Measurements from ENCODE around the gene ADCY5. TPM values are rescaled to one million over a fixed set of nuclear protein-coding genes. Genes with fewer than 3 reads are reported as not detected.

ADCY5 gene
- total and polyA plus RNA-seq, 2 donors (not counting 1 experiment from before 2014, with no cell fraction given): not detected

GRCh38 chr3:123275691-123276090, 173.2 kb downstream of the ADCY5 start:
- H3K4me1 ChIP-seq (ENCODE audit: control insufficient read depth in 2 of 2, insufficient read depth in 2 of 2, low read length in 2 of 2): no peaks in the 10 kb centered on the region
- DNase-seq (no peak), ATAC-seq (ENCODE audit: low read depth) (no peak)
- ChIA-PET POLR2A (no interaction called here), CTCF (no interaction called here)
- TF ChIP-seq, protein P1, sequence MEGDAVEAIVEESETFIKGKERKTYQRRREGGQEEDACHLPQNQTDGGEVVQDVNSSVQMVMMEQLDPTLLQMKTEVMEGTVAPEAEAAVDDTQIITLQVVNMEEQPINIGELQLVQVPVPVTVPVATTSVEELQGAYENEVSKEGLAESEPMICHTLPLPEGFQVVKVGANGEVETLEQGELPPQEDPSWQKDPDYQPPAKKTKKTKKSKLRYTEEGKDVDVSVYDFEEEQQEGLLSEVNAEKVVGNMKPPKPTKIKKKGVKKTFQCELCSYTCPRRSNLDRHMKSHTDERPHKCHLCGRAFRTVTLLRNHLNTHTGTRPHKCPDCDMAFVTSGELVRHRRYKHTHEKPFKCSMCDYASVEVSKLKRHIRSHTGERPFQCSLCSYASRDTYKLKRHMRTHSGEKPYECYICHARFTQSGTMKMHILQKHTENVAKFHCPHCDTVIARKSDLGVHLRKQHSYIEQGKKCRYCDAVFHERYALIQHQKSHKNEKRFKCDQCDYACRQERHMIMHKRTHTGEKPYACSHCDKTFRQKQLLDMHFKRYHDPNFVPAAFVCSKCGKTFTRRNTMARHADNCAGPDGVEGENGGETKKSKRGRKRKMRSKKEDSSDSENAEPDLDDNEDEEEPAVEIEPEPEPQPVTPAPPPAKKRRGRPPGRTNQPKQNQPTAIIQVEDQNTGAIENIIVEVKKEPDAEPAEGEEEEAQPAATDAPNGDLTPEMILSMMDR (IDR thresholded peaks at IDR 0.05): no peak
- no peak for TF ChIP-seq EZH2 (IDR thresholded peaks at IDR 0.05; ENCODE audit: borderline replicate concordance, insufficient read depth, low read depth, low read length, poor library complexity, severe bottlenecking)
- H3K4me3 Mint-ChIP-seq: no peak overlapping the region
- no peak overlapping the region for H3K9ac ChIP-seq (ENCODE audit: low read length)
- no peaks in the 10 kb centered on the region for H3K27me3 ChIP-seq (replicated peaks in 1 of 4; ENCODE audit: control extremely low read depth in 1 of 4, control insufficient read depth in 3 of 4, insufficient read depth in 4 of 4, low read length in 3 of 4)
- H2AFZ ChIP-seq (ENCODE audit: insufficient read depth, low read depth, low read length, poor library complexity, severe bottlenecking): no peak overlapping the region
- intact Hi-C loops (cut with micrococcal nuclease): no loop called here
- H3K4me1 Mint-ChIP-seq: no peaks in the 10 kb centered on the region
- H3K4me2 ChIP-seq (replicated peaks; ENCODE audit: low read depth, low read length, poor library complexity, severe bottlenecking): no peak overlapping the region
- 92% methylated on average over 2 of the region's 3 CpGs for WGBS (ENCODE audit: insufficient coverage)
- no peaks in the 10 kb centered on the region for H3K9me3 Mint-ChIP-seq (ENCODE audit: insufficient read depth)
- no peaks in the 10 kb centered on the region for H3K36me3 ChIP-seq (replicated peaks in 1 of 2; ENCODE audit: control extremely low read depth in 1 of 2, control insufficient read depth in 1 of 2, extremely low read depth in 1 of 2, insufficient read depth in 2 of 2, low read length in 1 of 2)
- H3K79me2 ChIP-seq (ENCODE audit: control insufficient read depth, insufficient read depth, low read length): no peaks in the 10 kb centered on the region
- H3K4me3 ChIP-seq (ENCODE audit: control extremely low read depth in 1 of 5, extremely low read depth in 1 of 5, insufficient read depth in 1 of 5, low read depth in 2 of 5, low read length in 4 of 5): no peak overlapping the region
- no peaks in the 10 kb centered on the region for H4K20me1 ChIP-seq (ENCODE audit: control insufficient read depth, insufficient read depth, low read length, poor library complexity, severe bottlenecking)
- H3K27ac Mint-ChIP-seq: no peak overlapping the region
- H3K27me3 Mint-ChIP-seq: no peaks in the 10 kb centered on the region
- no peak overlapping the region for H3K27ac ChIP-seq (ENCODE audit: low read length in 2 of 2)
- H3K9me3 ChIP-seq (ENCODE audit: control extremely low read depth in 1 of 3, control insufficient read depth in 2 of 3, insufficient read depth in 1 of 3, low read length in 2 of 3): no peaks in the 10 kb centered on the region

DNA sequence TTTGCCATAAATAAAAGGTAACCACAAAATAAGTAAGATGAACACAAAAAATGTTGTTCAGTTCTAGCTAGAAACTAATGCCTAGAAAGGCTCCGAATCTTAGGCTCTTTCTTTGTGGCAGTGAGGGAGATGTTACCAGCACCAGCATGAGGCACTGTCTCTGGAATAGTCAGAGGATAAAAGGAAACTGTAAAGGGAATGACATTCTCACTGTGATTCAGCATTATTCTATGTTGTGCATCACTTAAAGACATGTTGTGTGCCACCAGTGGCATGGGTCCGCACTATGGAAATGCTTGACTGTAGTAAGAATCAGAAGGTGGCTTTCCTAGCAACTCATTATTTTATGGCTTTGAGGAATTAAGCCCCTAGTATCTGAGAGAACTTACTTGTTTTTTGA, 176.3 kb downstream of the ADCY5 start:
- WGBS (ENCODE audit: insufficient coverage): 100% methylated on average over 1 of the region's 2 CpGs
- Mint-ChIP-seq H3K9me3 (ENCODE audit: insufficient read depth) (no peaks in the 10 kb centered on the region), H3K4me1 (no peaks in the 10 kb centered on the region), H3K4me3 (no peak overlapping the region), H3K27me3 (no peaks in the 10 kb centered on the region), H3K27ac (no peak overlapping the region)
- Histone ChIP-seq H3K4me2 (replicated peaks; ENCODE audit: low read depth, low read length, poor library complexity, severe bottlenecking) (no peak overlapping the region), H2AFZ (ENCODE audit: insufficient read depth, low read depth, low read length, poor library complexity, severe bottlenecking) (no peak overlapping the region), H3K9ac (ENCODE audit: low read length) (no peak overlapping the region), H3K36me3 (replicated peaks in 1 of 2; ENCODE audit: control extremely low read depth in 1 of 2, control insufficient read depth in 1 of 2, extremely low read depth in 1 of 2, insufficient read depth in 2 of 2, low read length in 1 of 2) (no peaks in the 10 kb centered on the region), H3K27ac (ENCODE audit: low read length in 2 of 2) (no peak overlapping the region), H3K9me3 (ENCODE audit: control extremely low read depth in 1 of 3, control insufficient read depth in 2 of 3, insufficient read depth in 1 of 3, low read length in 2 of 3) (no peaks in the 10 kb centered on the region), H4K20me1 (ENCODE audit: control insufficient read depth, insufficient read depth, low read length, poor library complexity, severe bottlenecking) (no peaks in the 10 kb centered on the region), H3K4me1 (ENCODE audit: control insufficient read depth in 2 of 2, insufficient read depth in 2 of 2, low read length in 2 of 2) (no peaks in the 10 kb centered on the region), H3K79me2 (ENCODE audit: control insufficient read depth, insufficient read depth, low read length) (no peaks in the 10 kb centered on the region), H3K4me3 (ENCODE audit: control extremely low read depth in 1 of 5, extremely low read depth in 1 of 5, insufficient read depth in 1 of 5, low read depth in 2 of 5, low read length in 4 of 5) (no peak overlapping the region), H3K27me3 (replicated peaks in 1 of 4; ENCODE audit: control extremely low read depth in 1 of 4, control insufficient read depth in 3 of 4, insufficient read depth in 4 of 4, low read length in 3 of 4) (no peaks in the 10 kb centered on the region)
- intact Hi-C loops (cut with micrococcal nuclease): no loop called here
- ATAC-seq (ENCODE audit: low read depth) (no peak), DNase-seq (no peak)
- ChIA-PET CTCF (no interaction called here), POLR2A (no interaction called here)
- TF ChIP-seq EZH2 (IDR thresholded peaks at IDR 0.05; ENCODE audit: borderline replicate concordance, insufficient read depth, low read depth, low read length, poor library complexity, severe bottlenecking): no peak
- TF ChIP-seq, protein P1 (IDR thresholded peaks at IDR 0.05): no peak
